PC-9 (cell line): ENCODE results near the gene PICK1. TPM values are rescaled to one million over a fixed set of nuclear protein-coding genes. Genes with fewer than 3 reads are reported as not detected.

Experiments
- BruUV-seq: library from RNA; stranded (reverse); fragments of 400-500 nt; replicated peaks from 2 replicates; lab custom pipeline; 2021; lab: Mats Ljungman, UMichigan
- CTCF ChIA-PET: fragments of 300-600 bp; sonication (Branson Sonifier 250); formaldehyde crosslinking; loops from one replicate; lab custom pipeline; 2022; ENCODE audit warnings: antibody characterized with exemption; lab: Charles Lee
- POLR2A ChIA-PET: fragments of 300-600 bp; sonication (Branson Sonifier 250); formaldehyde crosslinking; loops from one replicate; lab custom pipeline; 2022; ENCODE audit warnings: antibody characterized with exemption; ENCODE audit not compliant: unreplicated experiment; lab: Charles Lee
- DNase-seq, 2 experiments: peaks; one replicate each; pipeline versions ENCODE4 v3.0.0 to v3.0.0-alpha.2; 2015 to 2022; ENCODE audit warnings: mixed read lengths in 1 of 2
- H2AFZ ChIP-seq: fragments of 200-600 bp; sonication (generic); 2 replicates; pipeline ENCODE4 v1.8.1; 2017; ENCODE audit warnings: antibody characterized with exemption
- H3F3A ChIP-seq: fragments of 200-600 bp; sonication (generic); 2 replicates; pipeline ENCODE4 v1.8.1; 2017; ENCODE audit warnings: antibody characterized with exemption, mild to moderate bottlenecking, low read depth; ENCODE audit not compliant: insufficient read depth
- H3K27ac ChIP-seq: fragments of 200-600 bp; sonication (generic); 2 replicates; pipeline ENCODE4 v1.6.1; 2016; ENCODE audit warnings: mixed run types
- H3K27me3 ChIP-seq: fragments of 200-600 bp; sonication (generic); 2 replicates; pipeline ENCODE4 v1.6.1; 2016; ENCODE audit warnings: low read depth, mixed run types; ENCODE audit not compliant: insufficient read depth
- H3K36me3 ChIP-seq: fragments of 200-600 bp; sonication (generic); 2 replicates; pipeline ENCODE4 v1.6.1; 2016; ENCODE audit warnings: low read depth, mixed run types
- H3K4me1 ChIP-seq: fragments of 200-600 bp; sonication (generic); replicated peaks from 2 replicates; pipeline ENCODE4 v1.6.1; 2016; ENCODE audit warnings: mixed run types; ENCODE audit not compliant: insufficient read depth
- H3K4me2 ChIP-seq: fragments of 200-600 bp; sonication (generic); 2 replicates; pipeline ENCODE4 v1.6.1; 2017; ENCODE audit warnings: mixed run types
- H3K4me3 ChIP-seq: fragments of 200-600 bp; sonication (generic); 2 replicates; pipeline ENCODE4 v1.6.1; 2016; ENCODE audit warnings: mixed run types
- H3K79me2 ChIP-seq: fragments of 200-600 bp; sonication (generic); 2 replicates; pipeline ENCODE4 v1.6.1; 2017; ENCODE audit warnings: low read depth, mixed run types
- H3K9me2 ChIP-seq: fragments of 200-600 bp; sonication (generic); 2 replicates; pipeline ENCODE4 v1.8.1; 2017; ENCODE audit warnings: mild to moderate bottlenecking; ENCODE audit not compliant: insufficient read depth
- H3K9me3 ChIP-seq: fragments of 200-600 bp; sonication (generic); 2 replicates; pipeline ENCODE4 v1.8.1; 2016; ENCODE audit warnings: low read depth; ENCODE audit not compliant: insufficient read depth
- H4K20me1 ChIP-seq: fragments of 200-600 bp; sonication (generic); 2 replicates; pipeline ENCODE4 v1.8.1; 2017; ENCODE audit not compliant: insufficient read depth
- EZH2 ChIP-seq: fragments of 200-600 bp; sonication (generic); IDR thresholded peaks from 2 replicates; pipeline ENCODE4 v1.8.0; 2017; ENCODE audit warnings: antibody characterized with exemption, low read depth
- intact Hi-C: fragments of 100-400 bp; cut with micrococcal nuclease; formaldehyde crosslinking; loops from one replicate; pipeline ENCODE4 v1.10.0; 2022; ENCODE audit not compliant: unreplicated experiment
- total RNA-seq: library from RNA; stranded (reverse); gene quantifications from 2 replicates; pipeline ENCODE4 v1.2.3, GENCODE V29; 2021
- TF ChIP-seq, protein P1 (sequence below): fragments of 200-600 bp; sonication (generic); conservative IDR thresholded peaks from 2 replicates; pipeline ENCODE4 v1.6.1; 2017; ENCODE audit warnings: mixed run types, antibody characterized with exemption, mild to moderate bottlenecking, moderate library complexity

The PICK1 gene
- total RNA-seq, 1 experiment from 2014 or later, result 55.9 TPM

DNA sequence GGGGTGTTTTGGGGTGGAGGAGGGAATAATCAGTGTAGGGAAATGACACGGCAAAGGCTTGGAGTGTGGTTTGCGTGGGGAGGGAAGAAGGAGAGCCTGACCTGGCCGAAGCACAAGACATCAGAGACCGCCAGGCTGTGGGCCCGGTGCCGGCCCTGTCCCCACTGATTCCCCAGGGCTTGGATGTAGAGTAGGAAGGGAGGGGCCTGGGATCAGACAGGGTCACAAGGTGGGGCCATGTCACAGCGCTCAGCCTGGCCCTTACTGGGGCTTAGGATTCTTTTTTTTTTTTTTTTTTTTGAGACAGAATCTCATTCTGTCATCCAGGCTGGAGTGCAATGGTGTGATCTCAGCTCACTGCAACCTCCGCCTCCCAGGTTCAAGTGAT is 9.8 kb downstream of the PICK1 start:
- intact Hi-C loops, result no loop called here
- no peak for TF ChIP-seq EZH2
- TF ChIP-seq, protein P1, sequence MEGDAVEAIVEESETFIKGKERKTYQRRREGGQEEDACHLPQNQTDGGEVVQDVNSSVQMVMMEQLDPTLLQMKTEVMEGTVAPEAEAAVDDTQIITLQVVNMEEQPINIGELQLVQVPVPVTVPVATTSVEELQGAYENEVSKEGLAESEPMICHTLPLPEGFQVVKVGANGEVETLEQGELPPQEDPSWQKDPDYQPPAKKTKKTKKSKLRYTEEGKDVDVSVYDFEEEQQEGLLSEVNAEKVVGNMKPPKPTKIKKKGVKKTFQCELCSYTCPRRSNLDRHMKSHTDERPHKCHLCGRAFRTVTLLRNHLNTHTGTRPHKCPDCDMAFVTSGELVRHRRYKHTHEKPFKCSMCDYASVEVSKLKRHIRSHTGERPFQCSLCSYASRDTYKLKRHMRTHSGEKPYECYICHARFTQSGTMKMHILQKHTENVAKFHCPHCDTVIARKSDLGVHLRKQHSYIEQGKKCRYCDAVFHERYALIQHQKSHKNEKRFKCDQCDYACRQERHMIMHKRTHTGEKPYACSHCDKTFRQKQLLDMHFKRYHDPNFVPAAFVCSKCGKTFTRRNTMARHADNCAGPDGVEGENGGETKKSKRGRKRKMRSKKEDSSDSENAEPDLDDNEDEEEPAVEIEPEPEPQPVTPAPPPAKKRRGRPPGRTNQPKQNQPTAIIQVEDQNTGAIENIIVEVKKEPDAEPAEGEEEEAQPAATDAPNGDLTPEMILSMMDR, result no peak
- Histone ChIP-seq H3K79me2 (no peaks in the 10 kb centered on the region), H3K9me3 (no peaks in the 10 kb centered on the region), H3K9me2 (no peaks in the 10 kb centered on the region), H4K20me1 (no peaks in the 10 kb centered on the region), H3K4me2 (no peak overlapping the region), H3K36me3 (peaks cover 33% of the 10 kb centered on the region), H3F3A (0 out of 2 replicates have a peak, but pooled peaks cover 2% of the 10 kb centered on the region), H3K4me3 (no peak overlapping the region), H3K27me3 (no peaks in the 10 kb centered on the region), H3K27ac (no peak overlapping the region), H2AFZ (no peak overlapping the region), H3K4me1 (no peaks in the 10 kb centered on the region)
- ChIA-PET CTCF (no interaction called here), POLR2A (no interaction called here)
- DNase-seq, result no peak
- no TSS peak for BruUV-seq

DNA sequence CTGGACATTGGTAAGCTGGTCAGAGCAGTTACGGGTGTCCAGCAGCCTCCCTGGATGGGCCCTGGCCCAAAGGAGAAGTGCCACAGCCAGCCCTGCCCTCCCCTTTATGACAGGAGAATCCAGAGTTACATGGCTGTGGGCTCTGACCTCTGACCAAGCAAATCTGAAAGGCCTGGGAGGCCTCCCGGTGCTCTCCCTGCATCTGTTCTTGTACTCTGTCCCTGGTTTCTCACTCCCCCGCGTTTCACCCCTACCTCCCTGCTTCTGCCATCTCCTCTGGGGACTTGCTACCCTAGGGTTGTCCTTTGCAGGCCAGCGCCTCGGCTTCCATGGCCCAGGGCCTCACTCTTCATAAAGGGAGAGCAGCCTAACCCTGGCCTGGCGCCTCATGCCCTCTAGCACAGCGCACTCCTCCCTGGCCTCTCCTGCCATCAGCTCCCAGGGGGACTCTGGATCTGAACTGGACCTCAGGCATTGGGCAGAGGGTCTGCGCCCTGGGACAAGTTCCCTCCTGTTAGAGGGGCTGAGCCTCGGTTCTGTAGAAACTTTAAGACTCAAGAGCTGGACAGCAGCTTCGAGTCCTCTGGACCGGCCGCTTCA is 10.7 kb downstream of the PICK1 start:
- H2AFZ ChIP-seq, result no peak overlapping the region
- POLR2A ChIA-PET, result no interaction called here
- no peaks in the 10 kb centered on the region for H3K9me3 ChIP-seq
- H3K27me3 ChIP-seq, result no peaks in the 10 kb centered on the region
- intact Hi-C loops, result no loop called here
- TF ChIP-seq, protein P1, result no peak
- TF ChIP-seq EZH2, result no peak
- no peaks in the 10 kb centered on the region for H3K4me1 ChIP-seq
- no peak overlapping the region for H3K27ac ChIP-seq
- no peaks in the 10 kb centered on the region for H3K9me2 ChIP-seq
- CTCF ChIA-PET, result no interaction called here
- H3K4me3 ChIP-seq, result no peak overlapping the region
- H3K4me2 ChIP-seq, result no peak overlapping the region
- no peaks in the 10 kb centered on the region for H3K79me2 ChIP-seq
- H3F3A ChIP-seq, result no peaks in the 10 kb centered on the region
- H3K36me3 ChIP-seq, result peaks cover 29% of the 10 kb centered on the region
- no peak for DNase-seq
- no TSS peak for BruUV-seq
- no peaks in the 10 kb centered on the region for H4K20me1 ChIP-seq

DNA sequence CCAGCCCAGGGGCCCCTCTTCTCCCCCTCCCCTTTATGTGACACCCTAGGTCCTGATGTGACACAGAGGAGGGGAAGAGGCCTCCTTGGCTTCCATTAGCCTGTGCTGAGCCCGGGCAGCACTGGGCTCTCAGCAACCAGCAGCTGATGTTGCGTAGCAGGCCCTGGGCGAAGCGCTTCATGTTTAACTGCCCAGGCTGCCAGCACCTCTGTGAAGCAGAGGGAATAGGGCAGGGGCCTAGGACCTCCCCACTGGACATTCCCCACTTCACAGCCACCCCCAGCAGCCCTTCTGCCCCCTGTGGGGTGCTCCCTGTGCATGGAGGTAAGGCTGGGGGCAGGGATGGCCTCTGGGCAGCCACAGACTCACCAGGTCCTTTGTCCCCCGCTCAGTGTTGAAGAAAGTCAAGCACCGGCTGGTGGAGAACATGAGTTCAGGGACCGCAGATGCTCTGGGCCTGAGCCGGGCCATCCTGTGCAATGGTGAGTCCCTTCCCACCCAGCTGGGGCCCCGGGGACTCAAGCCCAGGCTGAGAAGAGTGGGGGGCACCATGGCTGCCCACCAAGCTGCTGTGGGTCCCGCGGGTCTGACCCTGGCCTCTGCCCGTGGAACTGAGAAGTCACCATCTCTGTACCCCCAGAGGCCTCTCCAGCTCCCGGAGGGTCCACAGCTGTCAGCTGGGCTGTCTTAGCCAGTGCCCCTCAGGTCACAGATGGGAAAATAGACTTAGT is 11.6 kb downstream of the PICK1 start:
- Histone ChIP-seq H3K9me2 (no peaks in the 10 kb centered on the region), H3K4me3 (no peak overlapping the region), H3K79me2 (no peaks in the 10 kb centered on the region), H3K36me3 (peaks cover 25% of the 10 kb centered on the region), H3F3A (no peaks in the 10 kb centered on the region), H3K27ac (no peak overlapping the region), H4K20me1 (no peaks in the 10 kb centered on the region; the same call in 1 of the 2 replicates), H2AFZ (no peak overlapping the region), H3K4me2 (no peak overlapping the region), H3K4me1 (no peaks in the 10 kb centered on the region), H3K9me3 (no peaks in the 10 kb centered on the region), H3K27me3 (no peaks in the 10 kb centered on the region)
- ChIA-PET CTCF (interaction anchor here (0.5 kb wide), 1 partner anchor 68 kb away, joined by 3 read pairs; no protein-coding TSS in a partner anchor), POLR2A (no interaction called here)
- TF ChIP-seq, protein P1, result no peak
- no peak for TF ChIP-seq EZH2
- DNase-seq, result no peak
- intact Hi-C loops, result no loop called here
- BruUV-seq, result no TSS peak
